Measurements from ENCODE around the gene EPS8. TPM values are rescaled to one million over a fixed set of nuclear protein-coding genes. Genes with fewer than 3 reads are reported as not detected.

Gene EPS8
- total and polyA plus RNA-seq, 3 donors from 2014 or later, result 40.0 to 81.8 (median 65.3) TPM

GRCh38 chr12:15632708-15633107 lies 156.5 kb downstream of the EPS8 start:
- intact Hi-C loops (cut with DNase I; ENCODE audit: low total_unique reads), result no loop called here
- no peak overlapping the region for H3K4me3 ChIP-seq
- DNase-seq, result no peak
- WGBS, 2 donors, result 88 to 90% methylated on average over 4 of the region's 4 CpGs
- TF ChIP-seq POLR2A (IDR thresholded peaks at IDR 0.05) (no peak), CTCF (IDR thresholded peaks at IDR 0.05) (no peak)
- no peaks in the 10 kb centered on the region for H3K9me3 ChIP-seq
- H3K36me3 ChIP-seq (ENCODE audit: low read depth, missing control alignments), result no peaks in the 10 kb centered on the region
- no peaks in the 10 kb centered on the region for H3K27me3 ChIP-seq
- peaks cover 31% of the 10 kb centered on the region for H3K4me1 ChIP-seq
- H3K27ac ChIP-seq, result peak overlapping the region in 1 of 2 donors; percentile 95

GRCh38 chr12:15631007-15631715 lies 158.0 kb downstream of the EPS8 start:
- Histone ChIP-seq H3K4me1 (peaks cover 31% of the 10 kb centered on the region), H3K36me3 (ENCODE audit: low read depth, missing control alignments) (no peaks in the 10 kb centered on the region), H3K4me3 (no peak overlapping the region), H3K27me3 (no peaks in the 10 kb centered on the region), H3K27ac (peak overlapping the region in 1 of 2 donors; percentile 95), H3K9me3 (no peaks in the 10 kb centered on the region)
- no peak for TF ChIP-seq POLR2A (IDR thresholded peaks at IDR 0.05)
- no peak for TF ChIP-seq CTCF (IDR thresholded peaks at IDR 0.05)
- intact Hi-C loops (cut with DNase I; ENCODE audit: low total_unique reads), result no loop called here
- DNase-seq, result no peak
- WGBS, 2 donors, result 80% methylated on average over 6 of the region's 6 CpGs

GRCh38 chr12:15629761-15630160 lies 159.4 kb downstream of the EPS8 start:
- H3K4me1 ChIP-seq, result peaks cover 31% of the 10 kb centered on the region
- intact Hi-C loops (cut with DNase I; ENCODE audit: low total_unique reads), result no loop called here
- WGBS, 2 donors, result 53 to 58% methylated on average over 3 of the region's 3 CpGs

GRCh38 chr12:15629108-15629507 lies 160.1 kb downstream of the EPS8 start:
- intact Hi-C loops (cut with DNase I; ENCODE audit: low total_unique reads), result no loop called here
- 13 to 39% methylated on average over 5 of the region's 5 CpGs for WGBS, 2 donors
- H3K9me3 ChIP-seq, result no peaks in the 10 kb centered on the region
- peak overlapping the region; percentile 93 to 95 for H3K27ac ChIP-seq
- H3K36me3 ChIP-seq (ENCODE audit: low read depth, missing control alignments), result no peaks in the 10 kb centered on the region
- H3K4me3 ChIP-seq, result no peak overlapping the region
- DNase-seq, result peak; percentile 87
- TF ChIP-seq POLR2A (IDR thresholded peaks at IDR 0.05) (no peak), CTCF (IDR thresholded peaks at IDR 0.05) (no peak)
- no peaks in the 10 kb centered on the region for H3K27me3 ChIP-seq
- H3K4me1 ChIP-seq, result peaks cover 31% of the 10 kb centered on the region

More at GRCh38 chr12:15629761-15630160, 159.4 kb downstream of the EPS8 start:
- no peaks in the 10 kb centered on the region for H3K36me3 ChIP-seq (ENCODE audit: low read depth, missing control alignments)
- no peak for DNase-seq
- no peaks in the 10 kb centered on the region for H3K27me3 ChIP-seq
- H3K9me3 ChIP-seq, result no peaks in the 10 kb centered on the region
- peak overlapping the region; percentile 93 to 95 for H3K27ac ChIP-seq
- TF ChIP-seq POLR2A (IDR thresholded peaks at IDR 0.05) (no peak), CTCF (IDR thresholded peaks at IDR 0.05) (no peak)
- H3K4me3 ChIP-seq, result no peak overlapping the region
